Measurements from ENCODE around the gene CAB39L. TPM values are rescaled to one million over a fixed set of nuclear protein-coding genes. Genes with fewer than 3 reads are reported as not detected.

CAB39L gene
- total RNA-seq, 1 donor from 2014 or later, result 10.7 TPM

DNA sequence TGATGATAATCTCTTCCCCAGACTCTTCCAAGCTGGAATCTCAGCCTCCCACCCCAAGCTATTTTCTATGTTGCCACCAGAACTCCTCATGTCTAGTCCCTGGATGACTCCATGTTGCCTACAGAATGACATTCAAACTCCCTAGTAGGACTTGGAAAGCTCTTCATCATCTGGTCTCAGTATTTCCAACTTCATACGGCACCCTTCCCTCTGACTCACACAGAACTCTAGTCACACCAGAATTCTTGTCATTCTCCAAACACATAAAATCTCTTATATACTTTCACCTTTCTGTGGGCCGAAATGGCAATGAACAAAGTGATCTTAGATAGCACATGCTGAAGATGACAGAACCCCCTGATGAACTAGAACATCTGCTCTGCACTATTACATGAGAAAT lies 86.2 kb downstream of the CAB39L start:
- Mint-ChIP-seq H3K4me1 (no peaks in the 10 kb centered on the region), H3K27me3 (ENCODE audit: low read depth) (no peaks in the 10 kb centered on the region), H3K9me3 (peaks cover 5% of the 10 kb centered on the region), H3K36me3 (ENCODE audit: low read depth) (peaks cover 20% of the 10 kb centered on the region), H3K4me3 (no peak overlapping the region), H3K27ac (ENCODE audit: unreplicated experiment) (no peak overlapping the region)
- no peak for DNase-seq (ENCODE audit: low read depth, low spot score)
- TF ChIP-seq CTCF (conservative IDR thresholded peaks at IDR 0.05), result no peak

- no peak for TF ChIP-seq CTCF (conservative IDR thresholded peaks at IDR 0.05)
- no peak overlapping the region for H3K4me3 Mint-ChIP-seq
- peaks cover 17% of the 10 kb centered on the region for H3K36me3 Mint-ChIP-seq (ENCODE audit: low read depth)
- DNase-seq (ENCODE audit: low read depth, low spot score), result no peak
- peaks cover 3% of the 10 kb centered on the region for H3K9me3 Mint-ChIP-seq
- no peak overlapping the region for H3K27ac Mint-ChIP-seq (ENCODE audit: unreplicated experiment)
- no peaks in the 10 kb centered on the region for H3K4me1 Mint-ChIP-seq
- no peaks in the 10 kb centered on the region for H3K27me3 Mint-ChIP-seq (ENCODE audit: low read depth)
Observed at GRCh38 chr13:49356223-49356622, 87.6 kb downstream of the CAB39L start.

GRCh38 chr13:49354719-49355118 lies 89.1 kb downstream of the CAB39L start:
- no peaks in the 10 kb centered on the region for H3K4me1 Mint-ChIP-seq
- H3K4me3 Mint-ChIP-seq, result no peak overlapping the region
- TF ChIP-seq CTCF (conservative IDR thresholded peaks at IDR 0.05), result no peak
- H3K27ac Mint-ChIP-seq (ENCODE audit: unreplicated experiment), result no peak overlapping the region
- H3K27me3 Mint-ChIP-seq (ENCODE audit: low read depth), result no peaks in the 10 kb centered on the region
- peaks cover 14% of the 10 kb centered on the region for H3K36me3 Mint-ChIP-seq (ENCODE audit: low read depth)
- H3K9me3 Mint-ChIP-seq, result peaks cover 3% of the 10 kb centered on the region
- DNase-seq (ENCODE audit: low read depth, low spot score), result no peak

GRCh38 chr13:49353908-49354307 lies 90.0 kb downstream of the CAB39L start:
- Mint-ChIP-seq H3K9me3 (peaks cover 3% of the 10 kb centered on the region), H3K4me1 (peaks cover 1% of the 10 kb centered on the region), H3K4me3 (no peak overlapping the region), H3K27me3 (ENCODE audit: low read depth) (no peaks in the 10 kb centered on the region), H3K27ac (ENCODE audit: unreplicated experiment) (no peak overlapping the region), H3K36me3 (ENCODE audit: low read depth) (peaks cover 15% of the 10 kb centered on the region)
- TF ChIP-seq CTCF (conservative IDR thresholded peaks at IDR 0.05), result no peak
- DNase-seq (ENCODE audit: low read depth, low spot score), result no peak

DNA sequence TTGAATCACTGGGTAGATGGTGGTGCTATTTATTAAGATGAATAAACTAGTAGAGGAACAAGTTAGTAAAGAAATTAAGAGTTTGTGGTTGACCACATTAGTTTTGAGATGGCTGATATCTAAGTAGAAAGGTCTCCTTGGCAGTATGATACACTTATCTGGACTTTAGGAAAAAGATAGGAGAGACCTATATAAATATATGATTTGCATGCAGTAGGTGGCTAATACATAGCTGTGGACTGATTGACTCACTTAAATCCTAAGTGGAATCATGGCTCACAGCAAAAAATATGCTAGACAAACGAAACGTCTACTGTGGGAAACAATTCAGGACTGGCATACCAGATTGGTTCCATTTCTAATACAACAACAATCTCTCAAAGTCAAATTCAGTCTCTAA lies 92.0 kb downstream of the CAB39L start:
- H3K27ac Mint-ChIP-seq (ENCODE audit: unreplicated experiment), result no peak overlapping the region
- H3K27me3 Mint-ChIP-seq (ENCODE audit: low read depth), result no peaks in the 10 kb centered on the region
- H3K36me3 Mint-ChIP-seq (ENCODE audit: low read depth), result peaks cover 13% of the 10 kb centered on the region
- no peak for TF ChIP-seq CTCF (conservative IDR thresholded peaks at IDR 0.05)
- DNase-seq (ENCODE audit: low read depth, low spot score), result no peak
- H3K4me3 Mint-ChIP-seq, result no peak overlapping the region
- H3K9me3 Mint-ChIP-seq, result peaks cover 3% of the 10 kb centered on the region
- H3K4me1 Mint-ChIP-seq, result peaks cover 10% of the 10 kb centered on the region

- Mint-ChIP-seq H3K27me3 (ENCODE audit: low read depth) (no peaks in the 10 kb centered on the region), H3K9me3 (no peaks in the 10 kb centered on the region), H3K4me1 (peaks cover 10% of the 10 kb centered on the region), H3K36me3 (ENCODE audit: low read depth) (peaks cover 7% of the 10 kb centered on the region), H3K4me3 (no peak overlapping the region), H3K27ac (ENCODE audit: unreplicated experiment) (no peak overlapping the region)
- no peak for TF ChIP-seq CTCF (conservative IDR thresholded peaks at IDR 0.05)
- no peak for DNase-seq (ENCODE audit: low read depth, low spot score)
Observed at GRCh38 chr13:49348751-49349150, 95.1 kb downstream of the CAB39L start.

All from neural crest cell (in vitro differentiated cells).